HepG2 (cell line): ENCODE results near the gene UBAC1. TPM values are rescaled to one million over a fixed set of nuclear protein-coding genes. Genes with fewer than 3 reads are reported as not detected.
A peak's percentile ranks its signal among the peaks of the same experiment; 100 is the strongest.

Source experiments
- AKAP8 ChIP-seq: sonication (generic); formaldehyde crosslinking; IDR thresholded peaks from 2 replicates; pipeline ENCODE4 v1.5.1; 2020; ENCODE audit warnings: mild to moderate bottlenecking, missing genetic modification reagents
- HNRNPLL ChIP-seq: fragments of 200-400 bp; formaldehyde crosslinking; IDR thresholded peaks from 2 replicates; pipeline ENCODE4 v1.6.1; 2017; ENCODE audit warnings: mild to moderate bottlenecking, low read depth, low read length; ENCODE audit not compliant: poor library complexity, severe bottlenecking
- HOXA9 ChIP-seq: sonication (generic); formaldehyde crosslinking; IDR thresholded peaks from 2 replicates; pipeline ENCODE4 v1.8.1; 2022; ENCODE audit warnings: missing genetic modification reagents, mild to moderate bottlenecking, moderate library complexity, borderline replicate concordance
- KLF12 ChIP-seq: sonication (generic); formaldehyde crosslinking; IDR thresholded peaks from 2 replicates; pipeline ENCODE4 v1.4.0; 2020; ENCODE audit warnings: missing genetic modification reagents, borderline replicate concordance
- MED8 ChIP-seq: sonication (generic); formaldehyde crosslinking; IDR thresholded peaks from 2 replicates; pipeline ENCODE4 v1.8.1; 2023; ENCODE audit warnings: mild to moderate bottlenecking, missing genetic modification reagents; ENCODE audit not compliant: insufficient replicate concordance
- MTA1 ChIP-seq: sonication (generic); formaldehyde crosslinking; IDR thresholded peaks from 2 replicates; pipeline ENCODE4 v1.4.0; 2020; ENCODE audit warnings: missing genetic modification reagents, mild to moderate bottlenecking, borderline replicate concordance
- PBX2 ChIP-seq: IDR thresholded peaks from 2 replicates; pipeline ENCODE4 v1.6.1; 2016; ENCODE audit warnings: control low read depth
- RCOR2 ChIP-seq: IDR thresholded peaks from 2 replicates; pipeline ENCODE4 v1.6.1; 2016; ENCODE audit warnings: missing biosample characterization, missing genetic modification reagents
- RXRA ChIP-seq: sonication (generic); formaldehyde crosslinking; IDR thresholded peaks from 2 replicates; pipeline ENCODE4 v1.5.1; 2020; ENCODE audit warnings: missing genetic modification reagents
- WIZ ChIP-seq: sonication (generic); formaldehyde crosslinking; IDR thresholded peaks from 2 replicates; pipeline ENCODE4 v1.5.1; 2020; ENCODE audit warnings: mild to moderate bottlenecking, missing genetic modification reagents
- ZNF318 ChIP-seq: sonication (generic); formaldehyde crosslinking; IDR thresholded peaks from 2 replicates; pipeline ENCODE4 v1.4.0; 2020; ENCODE audit warnings: mild to moderate bottlenecking, missing genetic modification reagents
- ZNF598 ChIP-seq: sonication (generic); formaldehyde crosslinking; IDR thresholded peaks from 2 replicates; pipeline ENCODE4 v1.5.1; 2020; ENCODE audit warnings: mild to moderate bottlenecking, missing genetic modification reagents, borderline replicate concordance
- ZNF7 ChIP-seq: IDR thresholded peaks from 2 replicates; pipeline ENCODE4 v1.6.1; 2016; ENCODE audit warnings: missing biosample characterization, missing genetic modification reagents
- ZNF790 ChIP-seq: sonication (generic); formaldehyde crosslinking; IDR thresholded peaks from 2 replicates; pipeline ENCODE4 v1.8.0; 2022; ENCODE audit warnings: missing genetic modification reagents, mild to moderate bottlenecking, borderline replicate concordance
- ZNF850 ChIP-seq: sonication (generic); formaldehyde crosslinking; conservative IDR thresholded peaks from 2 replicates; pipeline ENCODE4 v1.9.0; 2021; ENCODE audit warnings: mild to moderate bottlenecking, missing genetic modification reagents
- ZUFSP ChIP-seq: sonication (generic); formaldehyde crosslinking; IDR thresholded peaks from 2 replicates; pipeline ENCODE4 v1.9.0; 2021; ENCODE audit warnings: missing genetic modification reagents, mild to moderate bottlenecking, borderline replicate concordance
- polyA plus RNA-seq, 8 experiments: library from polyadenylated mRNA; depleted of rRNA in 3 of 8; stranded (reverse) in 7 of 8; unstranded in 1 of 8; fragments of >200 nt; fragmentation: Illumina TruSeq in 4 of 8; extraction: Trizol in 4 of 8; gene quantifications; 2 replicates each; pipeline versions ENCODE4 v1.2.1 to v1.2.3, GENCODE V29; 2011 to 2016; ENCODE audit warnings: low read depth in 4 of 8, missing spikeins in 1 of 8, mixed read lengths in 1 of 8; ENCODE audit not compliant: insufficient read depth in 1 of 8
- total RNA-seq, 5 experiments: library from RNA; depleted of rRNA; stranded (reverse); fragments of >200 nt; fragmentation: Illumina TruSeq; extraction: Trizol; gene quantifications; 2 replicates each; pipeline ENCODE4 v1.2.3, GENCODE V29; 2016; ENCODE audit warnings: low read depth in 1 of 5
- TF ChIP-seq, protein P1 (sequence below): sonication (generic); formaldehyde crosslinking; IDR thresholded peaks from 2 replicates; pipeline ENCODE4 v1.9.0; 2022; ENCODE audit warnings: low read depth, missing genetic modification reagents

Gene UBAC1
- total and polyA plus RNA-seq, 2 of the 13 experiments (the other 11 are each of a cell fraction or from before 2014, with no cell fraction given): 32.2 to 34.1 TPM

DNA sequence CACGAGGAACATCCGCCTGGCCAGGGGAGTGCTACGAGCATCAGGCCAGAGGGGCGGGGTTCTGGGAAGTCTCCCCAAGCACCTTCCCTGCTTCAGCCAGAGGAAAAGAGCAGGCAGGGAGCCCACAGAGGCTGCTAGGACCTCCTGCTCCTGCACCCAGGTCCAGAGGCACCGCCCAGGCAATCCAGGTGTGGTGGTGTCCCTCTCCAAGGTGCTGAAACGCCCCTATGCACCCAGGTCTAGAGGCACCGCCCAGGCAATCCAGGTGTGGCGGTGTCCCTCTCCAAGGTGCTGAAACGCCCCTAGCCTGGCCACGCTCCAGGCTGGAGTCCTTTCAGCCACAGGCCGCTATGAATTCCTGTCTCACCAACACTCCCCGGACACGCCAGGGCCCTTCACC, 10.7 kb upstream of the UBAC1 start (continued):
- no peak for TF ChIP-seq ZUFSP (CRISPR knock-in tag)
- TF ChIP-seq, protein P1, sequence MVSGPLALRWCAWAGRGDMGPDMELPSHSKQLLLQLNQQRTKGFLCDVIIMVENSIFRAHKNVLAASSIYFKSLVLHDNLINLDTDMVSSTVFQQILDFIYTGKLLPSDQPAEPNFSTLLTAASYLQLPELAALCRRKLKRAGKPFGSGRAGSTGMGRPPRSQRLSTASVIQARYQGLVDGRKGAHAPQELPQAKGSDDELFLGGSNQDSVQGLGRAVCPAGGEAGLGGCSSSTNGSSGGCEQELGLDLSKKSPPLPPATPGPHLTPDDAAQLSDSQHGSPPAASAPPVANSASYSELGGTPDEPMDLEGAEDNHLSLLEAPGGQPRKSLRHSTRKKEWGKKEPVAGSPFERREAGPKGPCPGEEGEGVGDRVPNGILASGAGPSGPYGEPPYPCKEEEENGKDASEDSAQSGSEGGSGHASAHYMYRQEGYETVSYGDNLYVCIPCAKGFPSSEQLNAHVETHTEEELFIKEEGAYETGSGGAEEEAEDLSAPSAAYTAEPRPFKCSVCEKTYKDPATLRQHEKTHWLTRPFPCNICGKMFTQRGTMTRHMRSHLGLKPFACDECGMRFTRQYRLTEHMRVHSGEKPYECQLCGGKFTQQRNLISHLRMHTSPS (CRISPR knock-in tag): peak; percentile 73; the same call in 1 of the 2 replicates
- TF ChIP-seq ZNF790: peak; percentile 100
- TF ChIP-seq HNRNPLL: no peak
- peak; percentile 98; the same call in 1 of the 2 replicates for TF ChIP-seq ZNF318 (CRISPR knock-in tag)
- peak; percentile 100 for TF ChIP-seq KLF12 (CRISPR knock-in tag)
- TF ChIP-seq RCOR2: peak; percentile 89
- peak; percentile 81 for TF ChIP-seq RXRA (CRISPR knock-in tag)
- peak; percentile 88 for TF ChIP-seq ZNF850
- peak; percentile 83 for TF ChIP-seq ZNF7 (CRISPR knock-in tag)
- peak; percentile 87; the same call in 1 of the 2 replicates for TF ChIP-seq AKAP8
- TF ChIP-seq ZNF598 (CRISPR knock-in tag): peak; percentile 99
- peak; percentile 99 for TF ChIP-seq HOXA9
- peak; percentile 100 for TF ChIP-seq WIZ (CRISPR knock-in tag)
- TF ChIP-seq PBX2 (CRISPR knock-in tag): no peak
- peak; percentile 68; the same call in 1 of the 2 replicates for TF ChIP-seq MTA1 (CRISPR knock-in tag)
- peak; percentile 38 for TF ChIP-seq MED8 (CRISPR knock-in tag)
